ENCODE measurements around the gene ITPRIP. TPM values are rescaled to one million over a fixed set of nuclear protein-coding genes. Genes with fewer than 3 reads are reported as not detected.
A peak's percentile ranks its signal among the peaks of the same experiment; 100 is the strongest.

Gene ITPRIP
- total RNA-seq, 1 experiment from 2014 or later: 24.8 TPM

DNA sequence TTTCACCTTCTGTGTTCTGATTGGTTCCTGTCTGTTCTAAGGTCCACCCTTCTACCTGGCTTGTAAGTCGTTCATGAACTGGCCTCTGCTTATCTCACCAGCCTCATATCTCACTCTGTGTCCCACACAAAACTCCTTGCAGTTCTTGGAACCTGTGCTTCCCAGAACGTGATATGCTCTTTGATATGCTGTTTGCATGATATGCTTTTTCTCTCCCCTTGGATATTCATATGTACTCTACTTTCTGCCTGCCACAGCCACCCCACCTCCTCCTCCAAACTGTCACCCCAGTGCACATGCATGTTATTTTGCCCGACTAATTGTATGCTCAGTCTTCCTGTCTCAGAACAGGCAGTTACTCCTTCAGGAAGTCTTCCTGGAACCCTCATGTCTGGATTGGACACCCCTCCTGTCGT, 1.9 kb upstream of the ITPRIP start:
- intact Hi-C loops (cut with micrococcal nuclease; ENCODE audit: unreplicated experiment): no loop called here
- BruUV-seq (replicated peaks): no TSS peak
- ChIA-PET CTCF (no interaction called here), POLR2A (ENCODE audit: low non-redundant PET) (no interaction called here)
- Histone ChIP-seq H3K27ac (ENCODE audit: low read depth, low read length, poor library complexity, severe bottlenecking) (peak overlapping the region; percentile 15), H3K36me3 (ENCODE audit: insufficient read depth, low read length, poor library complexity, severe bottlenecking) (no peaks in the 10 kb centered on the region), H3K4me1 (ENCODE audit: insufficient read depth, low read length, poor library complexity, severe bottlenecking) (peaks cover 24% of the 10 kb centered on the region), H3K9me3 (ENCODE audit: low read depth, low read length, poor library complexity, severe bottlenecking) (no peaks in the 10 kb centered on the region), H3K4me3 (ENCODE audit: low read depth, low read length, poor library complexity, severe bottlenecking) (no peak overlapping the region), H3K27me3 (replicated peaks; ENCODE audit: insufficient read depth, low read depth, low read length, poor library complexity) (no peaks in the 10 kb centered on the region)
- TF ChIP-seq CTCF (conservative IDR thresholded peaks at IDR 0.05; ENCODE audit: low read depth, low read length) (no peak), EZH2 (IDR thresholded peaks at IDR 0.05; ENCODE audit: borderline replicate concordance, low read depth, low read length, poor library complexity, severe bottlenecking) (no peak)
- no peak for DNase-seq (ENCODE audit: low spot score)

DNA sequence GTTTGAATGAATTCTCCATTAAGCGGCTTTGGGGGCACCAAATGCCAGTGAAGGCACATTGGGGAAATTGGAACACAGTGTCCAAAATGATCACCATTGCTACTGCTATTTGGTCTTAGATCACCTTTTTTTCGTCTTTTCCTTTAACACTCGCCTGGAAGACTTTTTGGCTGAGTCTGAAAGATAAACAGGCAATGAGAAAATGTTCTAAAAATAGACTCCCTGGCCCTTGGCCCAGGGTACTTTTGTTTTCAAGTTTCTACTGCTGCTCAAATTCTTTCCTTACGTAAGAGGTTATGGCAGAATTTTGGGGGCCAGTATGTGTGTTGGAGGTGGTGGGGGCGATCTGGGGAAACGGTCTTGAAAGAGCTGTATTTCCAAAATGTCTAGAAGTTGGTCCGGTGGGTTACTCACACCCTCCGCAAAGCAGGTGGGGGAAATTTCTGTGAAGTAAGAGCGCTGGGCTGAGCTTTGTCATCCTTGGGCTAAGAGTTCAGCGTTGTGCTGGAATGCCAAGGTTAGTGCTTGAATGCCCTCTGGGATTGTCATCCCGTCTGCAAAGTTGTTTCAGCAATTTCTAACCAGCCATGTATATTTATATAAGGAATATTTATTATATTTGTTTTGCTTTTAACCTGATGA, 1.3 kb upstream of the ITPRIP start:
- no peak for TF ChIP-seq EZH2 (IDR thresholded peaks at IDR 0.05; ENCODE audit: borderline replicate concordance, low read depth, low read length, poor library complexity, severe bottlenecking)
- TF ChIP-seq CTCF (conservative IDR thresholded peaks at IDR 0.05; ENCODE audit: low read depth, low read length): no peak
- no peaks in the 10 kb centered on the region for H3K36me3 ChIP-seq (ENCODE audit: insufficient read depth, low read length, poor library complexity, severe bottlenecking)
- ChIA-PET CTCF (interaction anchor here (0.7 to 1.4 kb wide), 2 partner anchors 14 to 49 kb away, joined by 5 to 7 read pairs; partner anchors contain the start of gene CFAP58), POLR2A (ENCODE audit: low non-redundant PET) (no interaction called here)
- intact Hi-C loops (cut with micrococcal nuclease; ENCODE audit: unreplicated experiment): no loop called here
- H3K27ac ChIP-seq (ENCODE audit: low read depth, low read length, poor library complexity, severe bottlenecking): peak overlapping the region; percentile 99
- BruUV-seq (replicated peaks): no TSS peak
- H3K9me3 ChIP-seq (ENCODE audit: low read depth, low read length, poor library complexity, severe bottlenecking): no peaks in the 10 kb centered on the region
- H3K27me3 ChIP-seq (replicated peaks; ENCODE audit: insufficient read depth, low read depth, low read length, poor library complexity): no peaks in the 10 kb centered on the region
- H3K4me3 ChIP-seq (ENCODE audit: low read depth, low read length, poor library complexity, severe bottlenecking): peak overlapping the region; percentile 72
- peaks cover 24% of the 10 kb centered on the region for H3K4me1 ChIP-seq (ENCODE audit: insufficient read depth, low read length, poor library complexity, severe bottlenecking)
- DNase-seq (ENCODE audit: low spot score): no peak

DNA sequence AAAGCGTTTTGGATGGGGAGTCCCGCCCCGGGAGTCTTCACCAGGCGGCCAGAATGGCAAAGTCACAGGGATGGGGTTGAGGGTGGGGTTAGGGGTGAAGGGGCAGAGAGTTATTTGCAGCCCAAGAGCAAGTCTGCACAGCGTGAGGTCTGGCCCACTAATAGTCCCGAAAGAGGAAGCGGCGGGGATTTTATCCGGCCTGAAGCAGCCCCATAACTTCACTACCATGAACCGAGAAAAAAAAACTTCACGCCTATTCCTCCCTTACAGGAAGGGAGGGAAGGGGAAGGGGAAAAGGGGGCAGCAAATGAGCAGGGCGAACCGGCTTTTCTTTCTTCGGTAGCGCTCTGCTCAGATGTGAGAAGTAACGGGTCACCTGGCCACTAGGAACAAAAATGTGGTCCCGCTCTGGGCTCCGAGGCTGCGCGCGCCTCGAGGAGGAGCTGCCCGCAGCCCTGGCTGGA, 712 bp downstream of the ITPRIP start:
- CTCF ChIA-PET: interaction anchor here (0.9 to 1.4 kb wide), 3 partner anchors 8 to 63 kb away, joined by 3 to 4 read pairs (median 3); no protein-coding TSS in a partner anchor
- BruUV-seq (replicated peaks): no TSS peak
- DNase-seq (ENCODE audit: low spot score): no peak
- Histone ChIP-seq H3K4me3 (ENCODE audit: low read depth, low read length, poor library complexity, severe bottlenecking) (peak overlapping the region; percentile 72), H3K27ac (ENCODE audit: low read depth, low read length, poor library complexity, severe bottlenecking) (peak overlapping the region; percentile 99), H3K27me3 (replicated peaks; ENCODE audit: insufficient read depth, low read depth, low read length, poor library complexity) (no peaks in the 10 kb centered on the region), H3K4me1 (ENCODE audit: insufficient read depth, low read length, poor library complexity, severe bottlenecking) (peaks cover 36% of the 10 kb centered on the region), H3K36me3 (ENCODE audit: insufficient read depth, low read length, poor library complexity, severe bottlenecking) (no peaks in the 10 kb centered on the region), H3K9me3 (ENCODE audit: low read depth, low read length, poor library complexity, severe bottlenecking) (no peaks in the 10 kb centered on the region)
- TF ChIP-seq EZH2 (IDR thresholded peaks at IDR 0.05; ENCODE audit: borderline replicate concordance, low read depth, low read length, poor library complexity, severe bottlenecking) (no peak), CTCF (conservative IDR thresholded peaks at IDR 0.05; ENCODE audit: low read depth, low read length) (no peak)
- intact Hi-C loops (cut with micrococcal nuclease; ENCODE audit: unreplicated experiment): no loop called here
- POLR2A ChIA-PET (ENCODE audit: low non-redundant PET): interaction anchor here (1.2 kb wide), 1 partner anchor 10 kb away, joined by 3 read pairs; no protein-coding TSS in a partner anchor
